HepG2 (cell line): ENCODE data around the gene BCAS3. TPM values are rescaled to one million over a fixed set of nuclear protein-coding genes. Genes with fewer than 3 reads are reported as not detected.

Experiments
- HMG20A ChIP-seq: IDR thresholded peaks from 2 replicates; pipeline ENCODE4 v1.6.1; 2016; ENCODE audit warnings: borderline replicate concordance
- KLF16 ChIP-seq, 2 experiments: sonication (generic) in 1 of 2; formaldehyde crosslinking in 1 of 2; IDR thresholded peaks; 2 replicates each; pipeline versions ENCODE4 v1.6.1 to v1.8.0; 2016 to 2023; ENCODE audit warnings: missing genetic modification reagents in 2 of 2, missing compliant biosample characterization in 1 of 2
- LRRFIP1 ChIP-seq: sonication (generic); formaldehyde crosslinking; conservative IDR thresholded peaks from 2 replicates; pipeline ENCODE4 v1.4.0; 2020; ENCODE audit warnings: missing genetic modification reagents
- MYC ChIP-seq: sonication (generic); formaldehyde crosslinking; IDR thresholded peaks from 2 replicates; pipeline ENCODE4 v1.9.0; 2021; ENCODE audit warnings: missing genetic modification reagents, borderline replicate concordance
- NCOA5 ChIP-seq: sonication (generic); formaldehyde crosslinking; IDR thresholded peaks from 2 replicates; pipeline ENCODE4 v1.4.0; 2020; ENCODE audit warnings: missing genetic modification reagents
- PHF21A ChIP-seq: sonication (generic); formaldehyde crosslinking; IDR thresholded peaks from 2 replicates; pipeline ENCODE4 v1.5.0; 2020; ENCODE audit warnings: mild to moderate bottlenecking, missing genetic modification reagents
- SAFB2 ChIP-seq: sonication (generic); formaldehyde crosslinking; IDR thresholded peaks from 2 replicates; pipeline ENCODE4 v1.5.1; 2020; ENCODE audit warnings: missing genetic modification reagents, low read depth, mild to moderate bottlenecking, borderline replicate concordance
- SALL2 ChIP-seq: sonication (generic); formaldehyde crosslinking; IDR thresholded peaks from 2 replicates; pipeline ENCODE4 v1.8.1; 2023; ENCODE audit warnings: mild to moderate bottlenecking, missing genetic modification reagents, inconsistent platforms
- SMAD1 ChIP-seq: sonication (generic); formaldehyde crosslinking; IDR thresholded peaks from 2 replicates; pipeline ENCODE4 v1.4.0; 2020; ENCODE audit warnings: missing genetic modification reagents, low read depth, mild to moderate bottlenecking, borderline replicate concordance
- SP5 ChIP-seq: IDR thresholded peaks from 2 replicates; pipeline ENCODE4 v1.6.1; 2016; ENCODE audit warnings: low read depth, borderline replicate concordance
- STAG1 ChIP-seq: sonication (generic); formaldehyde crosslinking; IDR thresholded peaks from 2 replicates; pipeline ENCODE4 v1.4.0; 2020; ENCODE audit warnings: missing genetic modification reagents
- TGIF2 ChIP-seq: IDR thresholded peaks from 2 replicates; pipeline ENCODE4 v1.6.1; 2016; ENCODE audit warnings: control low read depth, missing compliant biosample characterization
- ZBTB1 ChIP-seq: sonication (generic); formaldehyde crosslinking; IDR thresholded peaks from 2 replicates; pipeline ENCODE4 v1.4.0; 2020; ENCODE audit warnings: missing genetic modification reagents, borderline replicate concordance
- ZBTB7A ChIP-seq: sonication (generic); formaldehyde crosslinking; IDR thresholded peaks from 2 replicates; pipeline ENCODE4 v1.8.0; 2022; ENCODE audit warnings: mild to moderate bottlenecking, missing genetic modification reagents
- ZNF580 ChIP-seq: IDR thresholded peaks from 2 replicates; pipeline ENCODE4 v1.6.1; 2016; ENCODE audit warnings: low read depth, borderline replicate concordance
- ZNF883 ChIP-seq: sonication (generic); formaldehyde crosslinking; IDR thresholded peaks from 2 replicates; pipeline ENCODE4 v1.5.1; 2020; ENCODE audit warnings: mild to moderate bottlenecking, missing genetic modification reagents; ENCODE audit errors: not compliant biosample characterization
- ZSCAN21 ChIP-seq: sonication (generic); formaldehyde crosslinking; IDR thresholded peaks from 2 replicates; pipeline ENCODE4 v1.8.0; 2022; ENCODE audit warnings: mild to moderate bottlenecking, missing genetic modification reagents, moderate library complexity, borderline replicate concordance
- polyA plus RNA-seq, 8 experiments: library from polyadenylated mRNA; depleted of rRNA in 3 of 8; stranded (reverse) in 7 of 8; unstranded in 1 of 8; fragments of >200 nt; fragmentation: Illumina TruSeq in 4 of 8; extraction: Trizol in 4 of 8; gene quantifications; 2 replicates each; pipeline versions ENCODE4 v1.2.1 to v1.2.3, GENCODE V29; 2011 to 2016; ENCODE audit warnings: low read depth in 4 of 8, missing spikeins in 1 of 8, mixed read lengths in 1 of 8; ENCODE audit not compliant: insufficient read depth in 1 of 8
- total RNA-seq, 5 experiments: library from RNA; depleted of rRNA; stranded (reverse); fragments of >200 nt; fragmentation: Illumina TruSeq; extraction: Trizol; gene quantifications; 2 replicates each; pipeline ENCODE4 v1.2.3, GENCODE V29; 2016; ENCODE audit warnings: low read depth in 1 of 5
- TF ChIP-seq, protein P1 (sequence below): sonication (generic); formaldehyde crosslinking; IDR thresholded peaks from 2 replicates; pipeline ENCODE4 v1.5.1; 2020; ENCODE audit warnings: missing genetic modification reagents, mild to moderate bottlenecking, borderline replicate concordance

BCAS3 gene
- total and polyA plus RNA-seq, 2 of the 13 experiments (the other 11 are each of a cell fraction or from before 2014, with no cell fraction given): 10.7 to 11.2 TPM

GRCh38 chr17:61318684-61319098 is 641.0 kb downstream of the BCAS3 start (continued):
- no peak for TF ChIP-seq SAFB2 (CRISPR knock-in tag)
- TF ChIP-seq MYC: peak; percentile 15; the same call in 1 of the 2 replicates
- TF ChIP-seq LRRFIP1 (CRISPR knock-in tag): no peak
- peak; percentile 39; the same call in 1 of the 2 replicates for TF ChIP-seq HMG20A (CRISPR knock-in tag)
- TF ChIP-seq ZBTB7A (CRISPR knock-in tag): no peak
- peak; percentile 8; the same call in 1 of the 2 replicates for TF ChIP-seq STAG1
- TF ChIP-seq KLF16 (CRISPR knock-in tag; IDR thresholded peaks at IDR 0.05): no peak
- TF ChIP-seq SP5: no peak
- TF ChIP-seq, protein P1, sequence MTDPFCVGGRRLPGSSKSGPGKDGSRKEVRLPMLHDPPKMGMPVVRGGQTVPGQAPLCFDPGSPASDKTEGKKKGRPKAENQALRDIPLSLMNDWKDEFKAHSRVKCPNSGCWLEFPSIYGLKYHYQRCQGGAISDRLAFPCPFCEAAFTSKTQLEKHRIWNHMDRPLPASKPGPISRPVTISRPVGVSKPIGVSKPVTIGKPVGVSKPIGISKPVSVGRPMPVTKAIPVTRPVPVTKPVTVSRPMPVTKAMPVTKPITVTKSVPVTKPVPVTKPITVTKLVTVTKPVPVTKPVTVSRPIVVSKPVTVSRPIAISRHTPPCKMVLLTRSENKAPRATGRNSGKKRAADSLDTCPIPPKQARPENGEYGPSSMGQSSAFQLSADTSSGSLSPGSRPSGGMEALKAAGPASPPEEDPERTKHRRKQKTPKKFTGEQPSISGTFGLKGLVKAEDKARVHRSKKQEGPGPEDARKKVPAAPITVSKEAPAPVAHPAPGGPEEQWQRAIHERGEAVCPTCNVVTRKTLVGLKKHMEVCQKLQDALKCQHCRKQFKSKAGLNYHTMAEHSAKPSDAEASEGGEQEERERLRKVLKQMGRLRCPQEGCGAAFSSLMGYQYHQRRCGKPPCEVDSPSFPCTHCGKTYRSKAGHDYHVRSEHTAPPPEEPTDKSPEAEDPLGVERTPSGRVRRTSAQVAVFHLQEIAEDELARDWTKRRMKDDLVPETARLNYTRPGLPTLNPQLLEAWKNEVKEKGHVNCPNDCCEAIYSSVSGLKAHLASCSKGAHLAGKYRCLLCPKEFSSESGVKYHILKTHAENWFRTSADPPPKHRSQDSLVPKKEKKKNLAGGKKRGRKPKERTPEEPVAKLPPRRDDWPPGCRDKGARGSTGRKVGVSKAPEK (CRISPR knock-in tag): no peak
- TF ChIP-seq ZNF580 (CRISPR knock-in tag): no peak
- no peak for TF ChIP-seq SMAD1 (CRISPR knock-in tag)
- TF ChIP-seq SALL2 (CRISPR knock-in tag): no peak
- TF ChIP-seq NCOA5: no peak
- no peak for TF ChIP-seq ZBTB1 (CRISPR knock-in tag)
- no peak for TF ChIP-seq ZNF883
- peak; percentile 26; the same call in 1 of the 2 replicates for TF ChIP-seq TGIF2 (CRISPR knock-in tag)
- 0 out of 2 replicates have a peak, but pooled peaks have one; percentile 17 for TF ChIP-seq ZSCAN21 (CRISPR knock-in tag)
- peak; percentile 32; the same call in 1 of the 2 replicates for TF ChIP-seq PHF21A (CRISPR knock-in tag)
